PC-9 (cell line): ENCODE measurements around the gene ADRA2B. TPM values are rescaled to one million over a fixed set of nuclear protein-coding genes. Genes with fewer than 3 reads are reported as not detected.
A peak's percentile ranks its signal among the peaks of the same experiment; 100 is the strongest.

Source experiments
- BruUV-seq: library from RNA; stranded (reverse); fragments of 400-500 nt; replicated peaks from 2 replicates; lab custom pipeline; 2021; lab: Mats Ljungman, UMichigan
- CTCF ChIA-PET: fragments of 300-600 bp; sonication (Branson Sonifier 250); formaldehyde crosslinking; loops from one replicate; lab custom pipeline; 2022; ENCODE audit warnings: antibody characterized with exemption; lab: Charles Lee
- POLR2A ChIA-PET: fragments of 300-600 bp; sonication (Branson Sonifier 250); formaldehyde crosslinking; loops from one replicate; lab custom pipeline; 2022; ENCODE audit warnings: antibody characterized with exemption; ENCODE audit not compliant: unreplicated experiment; lab: Charles Lee
- DNase-seq, 2 experiments: peaks; one replicate each; pipeline versions ENCODE4 v3.0.0 to v3.0.0-alpha.2; 2015 to 2022; ENCODE audit warnings: mixed read lengths in 1 of 2
- H2AFZ ChIP-seq: fragments of 200-600 bp; sonication (generic); 2 replicates; pipeline ENCODE4 v1.8.1; 2017; ENCODE audit warnings: antibody characterized with exemption
- H3F3A ChIP-seq: fragments of 200-600 bp; sonication (generic); 2 replicates; pipeline ENCODE4 v1.8.1; 2017; ENCODE audit warnings: antibody characterized with exemption, mild to moderate bottlenecking, low read depth; ENCODE audit not compliant: insufficient read depth
- H3K27ac ChIP-seq: fragments of 200-600 bp; sonication (generic); 2 replicates; pipeline ENCODE4 v1.6.1; 2016; ENCODE audit warnings: mixed run types
- H3K27me3 ChIP-seq: fragments of 200-600 bp; sonication (generic); 2 replicates; pipeline ENCODE4 v1.6.1; 2016; ENCODE audit warnings: low read depth, mixed run types; ENCODE audit not compliant: insufficient read depth
- H3K36me3 ChIP-seq: fragments of 200-600 bp; sonication (generic); 2 replicates; pipeline ENCODE4 v1.6.1; 2016; ENCODE audit warnings: low read depth, mixed run types
- H3K4me1 ChIP-seq: fragments of 200-600 bp; sonication (generic); replicated peaks from 2 replicates; pipeline ENCODE4 v1.6.1; 2016; ENCODE audit warnings: mixed run types; ENCODE audit not compliant: insufficient read depth
- H3K4me2 ChIP-seq: fragments of 200-600 bp; sonication (generic); 2 replicates; pipeline ENCODE4 v1.6.1; 2017; ENCODE audit warnings: mixed run types
- H3K4me3 ChIP-seq: fragments of 200-600 bp; sonication (generic); 2 replicates; pipeline ENCODE4 v1.6.1; 2016; ENCODE audit warnings: mixed run types
- H3K79me2 ChIP-seq: fragments of 200-600 bp; sonication (generic); 2 replicates; pipeline ENCODE4 v1.6.1; 2017; ENCODE audit warnings: low read depth, mixed run types
- H3K9me2 ChIP-seq: fragments of 200-600 bp; sonication (generic); 2 replicates; pipeline ENCODE4 v1.8.1; 2017; ENCODE audit warnings: mild to moderate bottlenecking; ENCODE audit not compliant: insufficient read depth
- H3K9me3 ChIP-seq: fragments of 200-600 bp; sonication (generic); 2 replicates; pipeline ENCODE4 v1.8.1; 2016; ENCODE audit warnings: low read depth; ENCODE audit not compliant: insufficient read depth
- H4K20me1 ChIP-seq: fragments of 200-600 bp; sonication (generic); 2 replicates; pipeline ENCODE4 v1.8.1; 2017; ENCODE audit not compliant: insufficient read depth
- CTCF ChIP-seq: fragments of 200-600 bp; sonication (generic); conservative IDR thresholded peaks from 2 replicates; pipeline ENCODE4 v1.6.1; 2017; ENCODE audit warnings: mixed run types, antibody characterized with exemption, mild to moderate bottlenecking, moderate library complexity
- EZH2 ChIP-seq: fragments of 200-600 bp; sonication (generic); IDR thresholded peaks from 2 replicates; pipeline ENCODE4 v1.8.0; 2017; ENCODE audit warnings: antibody characterized with exemption, low read depth
- intact Hi-C: fragments of 100-400 bp; cut with micrococcal nuclease; formaldehyde crosslinking; loops from one replicate; pipeline ENCODE4 v1.10.0; 2022; ENCODE audit not compliant: unreplicated experiment
- total RNA-seq: library from RNA; stranded (reverse); gene quantifications from 2 replicates; pipeline ENCODE4 v1.2.3, GENCODE V29; 2021

ADRA2B gene
- total RNA-seq, 1 experiment from 2014 or later, result 0.26 TPM

- TF ChIP-seq CTCF (no peak), EZH2 (no peak)
- intact Hi-C loops, result loop anchor here (2.0 kb wide), 2 partner anchors 122 to 370 kb away; no protein-coding TSS in a partner anchor
Measured at GRCh38 chr2:96139181-96139758, 22.9 kb upstream of the ADRA2B start.

GRCh38 chr2:96138179-96139145 is 22.1 kb upstream of the ADRA2B start, which contains the start of gene ASTL:
Gene ASTL, minus strand, starts transcription at chr2:96138502. Its CDS starts 66 bp downstream, at chr2:96138436.
- H3K9me3 ChIP-seq, result no peaks in the 10 kb centered on the region
- DNase-seq, result peak; percentile 80 to 89
- no peak within 1 kb of the TSS for H3K27ac ChIP-seq
- peak within 1 kb of the TSS; percentile 22; the same call in 1 of the 2 replicates for H3K4me3 ChIP-seq
- H3F3A ChIP-seq, result peaks cover 15% of the 10 kb centered on the region; the same call in 1 of the 2 replicates
- no peaks in the 10 kb centered on the region; the same call in 1 of the 2 replicates for H3K36me3 ChIP-seq
- no peaks in the 10 kb centered on the region for H3K79me2 ChIP-seq
- no peaks in the 10 kb centered on the region for H3K9me2 ChIP-seq
- H3K27me3 ChIP-seq, result no peaks in the 10 kb centered on the region
- CTCF ChIA-PET, result interaction anchor here (0.6 to 2.3 kb wide), 4 partner anchors 22 to 382 kb away, joined by 4 to 28 read pairs (median 16); partner anchors contain the start of gene ADRA2B
- intact Hi-C loops, result loop anchor here (1.0 to 2.0 kb wide), 3 partner anchors 36 to 370 kb away; no protein-coding TSS in a partner anchor
- H4K20me1 ChIP-seq, result no peaks in the 10 kb centered on the region
- H2AFZ ChIP-seq, result peak within 1 kb of the TSS; percentile 51; the same call in 1 of the 2 replicates
- H3K4me2 ChIP-seq, result peak within 1 kb of the TSS; percentile 71
- TF ChIP-seq EZH2, result no peak
- TF ChIP-seq CTCF, result peak; percentile 71
- peaks cover 9% of the 10 kb centered on the region for H3K4me1 ChIP-seq
- no TSS peak for BruUV-seq
- POLR2A ChIA-PET, result interaction anchor here (0.7 kb wide), 2 partner anchors 156 to 342 kb away, joined by 3 to 6 read pairs; no protein-coding TSS in a partner anchor

More at GRCh38 chr2:96139181-96139758, 22.9 kb upstream of the ADRA2B start:
- peak overlapping the region; percentile 22; the same call in 1 of the 2 replicates for H3K4me3 ChIP-seq
- CTCF ChIA-PET, result interaction anchor here (1.3 to 2.3 kb wide), 2 partner anchors 22 to 35 kb away, joined by 4 to 28 read pairs; partner anchors contain the start of gene ADRA2B
- H3F3A ChIP-seq, result peaks cover 19% of the 10 kb centered on the region; the same call in 1 of the 2 replicates
- H2AFZ ChIP-seq, result 0 out of 2 replicates have a peak overlapping the region, but pooled peaks have one; percentile 51
- peaks cover 7% of the 10 kb centered on the region; the same call in 1 of the 2 replicates for H3K79me2 ChIP-seq
- no peaks in the 10 kb centered on the region for H3K9me3 ChIP-seq
- peak overlapping the region; percentile 71 for H3K4me2 ChIP-seq
- no peak for DNase-seq
- no peaks in the 10 kb centered on the region for H3K27me3 ChIP-seq
- BruUV-seq, result no TSS peak
- no peaks in the 10 kb centered on the region; the same call in 1 of the 2 replicates for H3K36me3 ChIP-seq
- no peak overlapping the region for H3K27ac ChIP-seq
- H3K4me1 ChIP-seq, result peaks cover 14% of the 10 kb centered on the region
- POLR2A ChIA-PET, result interaction anchor here (0.6 kb wide), 1 partner anchor 127 kb away, joined by 3 read pairs; no protein-coding TSS in a partner anchor
- no peaks in the 10 kb centered on the region for H4K20me1 ChIP-seq
- no peaks in the 10 kb centered on the region for H3K9me2 ChIP-seq
